ENCODE results near the gene ARTN. TPM values are rescaled to one million over a fixed set of nuclear protein-coding genes. Genes with fewer than 3 reads are reported as not detected.
A peak's percentile ranks its signal among the peaks of the same experiment; 100 is the strongest.

Gene ARTN
- polyA plus RNA-seq, 3 donors = 0.15 TPM; not detected in 2

DNA sequence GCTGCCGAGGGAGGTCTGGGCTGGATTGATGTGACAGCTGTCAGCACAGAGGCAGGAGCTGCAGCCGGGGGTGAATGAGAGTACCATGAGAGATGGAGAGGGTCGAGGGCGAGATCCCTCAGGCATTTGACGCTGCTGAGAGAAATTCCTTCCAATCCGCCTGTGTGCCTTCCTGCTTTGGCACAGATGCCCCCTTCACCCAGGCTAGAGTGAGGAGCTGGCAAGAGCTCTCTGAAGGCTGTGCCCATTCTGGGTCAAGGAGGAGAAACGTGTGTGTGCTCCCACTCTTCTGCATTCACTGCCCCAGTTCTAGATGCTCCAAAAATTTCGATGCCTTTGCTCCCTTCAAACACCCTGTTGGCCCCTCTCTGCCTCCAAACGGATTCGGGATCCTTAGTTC is 4.8 kb downstream of the ARTN start:
- Mint-ChIP-seq H3K27me3 (ENCODE audit: low read depth in 3 of 3) (peaks cover 2 to 15% (median 5%) of the 10 kb centered on the region in 3 donors), H3K27ac (no peak overlapping the region), H3K4me1 (peaks cover 41% of the 10 kb centered on the region), H3K9me3 (no peaks in the 10 kb centered on the region), H3K36me3 (peaks cover 0 to 4% of the 10 kb centered on the region in 2 donors), H3K4me3 (no peak overlapping the region)
- Histone ChIP-seq H3K9ac (ENCODE audit: insufficient read depth, low read length, poor library complexity, severe bottlenecking) (no peak overlapping the region), H2AFZ (ENCODE audit: insufficient read depth, low read depth, low read length, poor library complexity, severe bottlenecking) (no peak overlapping the region), H3K36me3 (replicated peaks in 1 of 2; ENCODE audit: control insufficient read depth in 1 of 2, insufficient read depth in 2 of 2, low read length in 2 of 2) (no peaks in the 10 kb centered on the region), H3K4me1 (ENCODE audit: control insufficient read depth in 1 of 2, insufficient read depth in 2 of 2, low read length in 2 of 2) (peaks cover 30 to 33% of the 10 kb centered on the region in 2 donors), H4K20me1 (ENCODE audit: insufficient read depth, low read length) (no peaks in the 10 kb centered on the region), H3K79me2 (ENCODE audit: insufficient read depth, low read length) (peaks cover 13% of the 10 kb centered on the region), H3K4me3 (replicated peaks in 1 of 3; ENCODE audit: low read depth in 2 of 3, low read length in 3 of 3) (no peak overlapping the region), H3K27me3 (ENCODE audit: control insufficient read depth in 2 of 2, insufficient read depth in 2 of 2, low read length in 2 of 2) (peaks cover 0 to under 1% of the 10 kb centered on the region in 2 donors), H3K27ac (ENCODE audit: low read depth in 1 of 2, low read length in 2 of 2) (no peak overlapping the region), H3K4me2 (replicated peaks; ENCODE audit: extremely low read depth, low read length, poor library complexity, severe bottlenecking) (no peak overlapping the region), H3K9me3 (replicated peaks in 1 of 2; ENCODE audit: control insufficient read depth in 1 of 2, insufficient read depth in 1 of 2, low read length in 2 of 2) (no peaks in the 10 kb centered on the region)
- 97% methylated on average over 10 of the region's 10 CpGs for WGBS (ENCODE audit: insufficient coverage)
- TF ChIP-seq, protein P1, sequence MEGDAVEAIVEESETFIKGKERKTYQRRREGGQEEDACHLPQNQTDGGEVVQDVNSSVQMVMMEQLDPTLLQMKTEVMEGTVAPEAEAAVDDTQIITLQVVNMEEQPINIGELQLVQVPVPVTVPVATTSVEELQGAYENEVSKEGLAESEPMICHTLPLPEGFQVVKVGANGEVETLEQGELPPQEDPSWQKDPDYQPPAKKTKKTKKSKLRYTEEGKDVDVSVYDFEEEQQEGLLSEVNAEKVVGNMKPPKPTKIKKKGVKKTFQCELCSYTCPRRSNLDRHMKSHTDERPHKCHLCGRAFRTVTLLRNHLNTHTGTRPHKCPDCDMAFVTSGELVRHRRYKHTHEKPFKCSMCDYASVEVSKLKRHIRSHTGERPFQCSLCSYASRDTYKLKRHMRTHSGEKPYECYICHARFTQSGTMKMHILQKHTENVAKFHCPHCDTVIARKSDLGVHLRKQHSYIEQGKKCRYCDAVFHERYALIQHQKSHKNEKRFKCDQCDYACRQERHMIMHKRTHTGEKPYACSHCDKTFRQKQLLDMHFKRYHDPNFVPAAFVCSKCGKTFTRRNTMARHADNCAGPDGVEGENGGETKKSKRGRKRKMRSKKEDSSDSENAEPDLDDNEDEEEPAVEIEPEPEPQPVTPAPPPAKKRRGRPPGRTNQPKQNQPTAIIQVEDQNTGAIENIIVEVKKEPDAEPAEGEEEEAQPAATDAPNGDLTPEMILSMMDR (IDR thresholded peaks at IDR 0.05) = no peak
- no peak for DNase-seq
- intact Hi-C loops (cut with micrococcal nuclease) = loop anchor here in 1 of 2 donors (10.0 kb wide), 1 partner anchor 404 kb away; the partner anchor contains the start of gene PTPRF

DNA sequence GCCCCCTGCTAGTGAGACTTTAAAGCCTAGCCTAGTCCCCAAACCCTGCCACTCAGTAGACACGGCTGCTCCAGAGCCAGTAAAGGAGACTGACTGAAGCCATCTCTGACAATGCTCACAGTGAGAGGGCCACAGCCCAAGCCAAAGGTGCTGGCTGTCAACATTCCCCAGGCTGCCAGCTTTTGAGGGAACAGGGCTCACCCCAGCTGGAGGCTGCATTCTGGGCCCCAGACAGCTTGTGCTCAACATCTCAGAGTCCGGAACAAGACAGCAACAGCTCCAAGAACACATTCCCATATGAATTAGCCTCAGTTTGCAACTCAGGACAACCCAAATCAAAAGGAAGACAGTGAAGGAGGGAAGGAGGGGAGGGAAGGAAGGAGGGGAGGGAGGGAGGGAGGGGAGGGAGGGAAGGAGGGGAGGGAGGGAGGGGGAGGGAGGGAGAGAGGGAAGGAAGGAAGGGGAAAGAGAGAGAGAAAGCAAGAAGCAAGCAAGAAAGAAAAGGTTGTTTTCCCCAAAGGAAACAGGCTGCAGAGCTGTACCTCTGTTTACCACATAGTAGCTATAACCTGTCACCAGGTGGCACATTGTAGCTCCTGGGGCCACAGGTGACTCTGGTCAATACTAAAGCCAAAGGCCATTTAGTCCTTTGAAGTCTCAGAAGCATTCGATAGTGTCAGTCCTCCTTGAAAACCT is 5.4 kb downstream of the ARTN start:
- peaks cover 38% of the 10 kb centered on the region for H3K4me1 Mint-ChIP-seq
- H3K9me3 ChIP-seq (replicated peaks in 1 of 2; ENCODE audit: control insufficient read depth in 1 of 2, insufficient read depth in 1 of 2, low read length in 2 of 2) = no peaks in the 10 kb centered on the region
- no peak overlapping the region for H3K27ac ChIP-seq (ENCODE audit: low read depth in 1 of 2, low read length in 2 of 2)
- no peaks in the 10 kb centered on the region for H4K20me1 ChIP-seq (ENCODE audit: insufficient read depth, low read length)
- H3K4me3 Mint-ChIP-seq = peak overlapping the region in 1 of 2 donors; percentile 52
- H3K36me3 Mint-ChIP-seq = peaks cover 0 to 4% of the 10 kb centered on the region in 2 donors
- H3K36me3 ChIP-seq (replicated peaks in 1 of 2; ENCODE audit: control insufficient read depth in 1 of 2, insufficient read depth in 2 of 2, low read length in 2 of 2) = no peaks in the 10 kb centered on the region
- DNase-seq = no peak
- no peaks in the 10 kb centered on the region for H3K9me3 Mint-ChIP-seq
- peaks cover 13% of the 10 kb centered on the region for H3K79me2 ChIP-seq (ENCODE audit: insufficient read depth, low read length)
- no peaks in the 10 kb centered on the region for H3K27me3 ChIP-seq (ENCODE audit: control insufficient read depth in 2 of 2, insufficient read depth in 2 of 2, low read length in 2 of 2)
- H2AFZ ChIP-seq (ENCODE audit: insufficient read depth, low read depth, low read length, poor library complexity, severe bottlenecking) = no peak overlapping the region
- TF ChIP-seq, protein P1 (IDR thresholded peaks at IDR 0.05) = no peak
- H3K27me3 Mint-ChIP-seq (ENCODE audit: low read depth in 3 of 3) = peaks cover 2 to 10% (median 5%) of the 10 kb centered on the region in 3 donors
- intact Hi-C loops (cut with micrococcal nuclease) = loop anchor here in 1 of 2 donors (10.0 kb wide), 1 partner anchor 404 kb away; the partner anchor contains the start of gene PTPRF
- 95% methylated on average over 3 of the region's 3 CpGs for WGBS (ENCODE audit: insufficient coverage)
- no peak overlapping the region for H3K4me2 ChIP-seq (replicated peaks; ENCODE audit: extremely low read depth, low read length, poor library complexity, severe bottlenecking)
- no peak overlapping the region for H3K9ac ChIP-seq (ENCODE audit: insufficient read depth, low read length, poor library complexity, severe bottlenecking)
- H3K4me1 ChIP-seq (ENCODE audit: control insufficient read depth in 1 of 2, insufficient read depth in 2 of 2, low read length in 2 of 2) = peaks cover 23 to 27% of the 10 kb centered on the region in 2 donors
- no peak overlapping the region for H3K4me3 ChIP-seq (replicated peaks in 1 of 3; ENCODE audit: low read depth in 2 of 3, low read length in 3 of 3)
- no peak overlapping the region for H3K27ac Mint-ChIP-seq

All from CD14-positive monocyte (primary cell).